CD14-positive monocyte (primary cell): Measurements from ENCODE around the gene SHROOM3. TPM values are rescaled to one million over a fixed set of nuclear protein-coding genes. Genes with fewer than 3 reads are reported as not detected.

ENCODE experiments used
- DNase-seq, 3 donors: peaks; one replicate each; pipeline ENCODE4 v3.0.0-alpha.2; 2011 to 2022
- H2AFZ ChIP-seq: 2 replicates; pipeline ENCODE4 v1.6.0; 2012; ENCODE audit warnings: mild to moderate bottlenecking, low read depth, low read length, inconsistent platforms; ENCODE audit not compliant: insufficient read depth, poor library complexity, severe bottlenecking
- H3K27ac ChIP-seq, 2 donors: 1 replicate in 1 of 2; 2 replicates in 1 of 2; pipeline ENCODE4 v1.5.1; 2012 to 2013; ENCODE audit warnings: low read length in 2 of 2, control low read depth in 1 of 2, inconsistent platforms in 1 of 2, low read depth in 1 of 2, mild to moderate bottlenecking in 1 of 2
- H3K27me3 ChIP-seq, 2 donors: one replicate each; pipeline versions ENCODE4 v1.6.0 to v1.6.1; 2011 to 2013; ENCODE audit warnings: low read length in 2 of 2; ENCODE audit not compliant: control insufficient read depth in 2 of 2, insufficient read depth in 2 of 2
- H3K36me3 ChIP-seq, 2 donors: replicated peaks in 1 of 2; 1 replicate in 1 of 2; 2 replicates in 1 of 2; pipeline versions ENCODE4 v1.5.1 to v1.6.1; 2012 to 2013; ENCODE audit warnings: low read length in 2 of 2, control low read depth in 1 of 2, inconsistent platforms in 1 of 2, mild to moderate bottlenecking in 1 of 2; ENCODE audit not compliant: insufficient read depth in 2 of 2, control insufficient read depth in 1 of 2
- H3K4me1 ChIP-seq, 2 donors: 1 replicate in 1 of 2; 2 replicates in 1 of 2; pipeline versions ENCODE4 v1.5.1 to v1.6.1; 2012 to 2013; ENCODE audit warnings: low read length in 2 of 2, control low read depth in 1 of 2, inconsistent platforms in 1 of 2, mild to moderate bottlenecking in 1 of 2, moderate library complexity in 1 of 2; ENCODE audit not compliant: insufficient read depth in 2 of 2, control insufficient read depth in 1 of 2
- H3K4me2 ChIP-seq: replicated peaks from 2 replicates; pipeline ENCODE3; 2012; ENCODE audit warnings: low read length, moderate library complexity, mild to moderate bottlenecking; ENCODE audit not compliant: poor library complexity, severe bottlenecking; ENCODE audit errors: extremely low read depth
- H3K4me3 ChIP-seq, 3 experiments: fragments of 200-600 bp in 1 of 3; sonication (generic) in 1 of 3; replicated peaks in 1 of 3; 1 replicate in 2 of 3; 2 replicates in 1 of 3; pipeline ENCODE4 v1.5.1; 2011 to 2013; ENCODE audit warnings: low read length in 3 of 3, mild to moderate bottlenecking in 3 of 3, control low read depth in 2 of 3, low read depth in 2 of 3, inconsistent platforms in 1 of 3, moderate library complexity in 1 of 3
- H3K79me2 ChIP-seq: 2 replicates; pipeline ENCODE4 v1.6.0; 2012; ENCODE audit warnings: mild to moderate bottlenecking, control low read depth, inconsistent platforms, low read length, moderate library complexity; ENCODE audit not compliant: insufficient read depth
- H3K9ac ChIP-seq: 2 replicates; pipeline ENCODE4 v1.6.0; 2017; ENCODE audit warnings: low read length, mild to moderate bottlenecking; ENCODE audit not compliant: insufficient read depth, poor library complexity, severe bottlenecking
- H3K9me3 ChIP-seq, 2 donors: replicated peaks in 1 of 2; 1 replicate in 1 of 2; 2 replicates in 1 of 2; pipeline versions ENCODE4 v1.5.1 to v1.6.1; 2012 to 2013; ENCODE audit warnings: low read length in 2 of 2, control low read depth in 1 of 2; ENCODE audit not compliant: control insufficient read depth in 1 of 2, insufficient read depth in 1 of 2
- H4K20me1 ChIP-seq: 2 replicates; pipeline ENCODE4 v1.6.0; 2012; ENCODE audit warnings: mild to moderate bottlenecking, low read length, control low read depth, moderate library complexity; ENCODE audit not compliant: insufficient read depth
- H3K27ac Mint-ChIP-seq, 7 donors: one replicate each; pipeline ENCODE4 v1.8.0; 2020; ENCODE audit warnings: mild to moderate bottlenecking in 7 of 7, mixed read lengths in 7 of 7, moderate library complexity in 6 of 7, inconsistent platforms in 2 of 7
- H3K27me3 Mint-ChIP-seq, 3 donors: one replicate each; pipeline ENCODE4 v1.8.0; 2021 to 2022; ENCODE audit warnings: low read depth in 3 of 3, mild to moderate bottlenecking in 3 of 3, mixed read lengths in 3 of 3, moderate library complexity in 3 of 3, inconsistent platforms in 1 of 3
- H3K36me3 Mint-ChIP-seq, 2 donors: one replicate each; pipeline ENCODE4 v1.8.0; 2020; ENCODE audit warnings: mixed read lengths in 2 of 2, inconsistent platforms in 1 of 2, mild to moderate bottlenecking in 1 of 2
- H3K4me1 Mint-ChIP-seq: one replicate; pipeline ENCODE4 v1.8.0; 2020; ENCODE audit warnings: mild to moderate bottlenecking, mixed read lengths
- H3K4me3 Mint-ChIP-seq, 2 donors: one replicate each; pipeline ENCODE4 v1.8.0; 2020; ENCODE audit warnings: mild to moderate bottlenecking in 2 of 2, mixed read lengths in 2 of 2, moderate library complexity in 1 of 2
- H3K9me3 Mint-ChIP-seq, 7 donors: one replicate each; pipeline ENCODE4 v1.8.0; 2020 to 2022; ENCODE audit warnings: mixed read lengths in 7 of 7, mild to moderate bottlenecking in 6 of 7, moderate library complexity in 6 of 7, inconsistent platforms in 2 of 7
- WGBS: methylation state at CpG from one replicate; pipeline ENCODE4 v1.1.5; 2013; ENCODE audit warnings: missing lambda C conversion rate; ENCODE audit not compliant: insufficient coverage; 5-methylcytosine and 5-hydroxymethylcytosine counted together
- intact Hi-C, 2 donors: fragments of 100-400 bp; cut with micrococcal nuclease; formaldehyde crosslinking; loops; one replicate each; pipeline versions ENCODE4 v1.15.0 to v1.15.1; 2023
- polyA plus RNA-seq, 3 donors: library from polyadenylated mRNA; depleted of rRNA in 1 of 3; unstranded in 2 of 3; stranded (reverse) in 1 of 3; fragments of 300-500 nt in 2 of 3; fragments of >200 nt in 1 of 3; fragmentation: Illumina TruSeq in 2 of 3; gene quantifications; 1 replicate in 2 of 3; 2 replicates in 1 of 3; pipeline ENCODE4 v1.2.3, GENCODE V29; 2012 to 2021
- TF ChIP-seq, protein P1 (sequence below): fragments of 200-600 bp; IDR thresholded peaks from one replicate; pipeline ENCODE4 v1.8.0; 2022; ENCODE audit warnings: antibody characterized with exemption, mild to moderate bottlenecking

The SHROOM3 gene
- polyA plus RNA-seq, 3 donors, result not detected

DNA sequence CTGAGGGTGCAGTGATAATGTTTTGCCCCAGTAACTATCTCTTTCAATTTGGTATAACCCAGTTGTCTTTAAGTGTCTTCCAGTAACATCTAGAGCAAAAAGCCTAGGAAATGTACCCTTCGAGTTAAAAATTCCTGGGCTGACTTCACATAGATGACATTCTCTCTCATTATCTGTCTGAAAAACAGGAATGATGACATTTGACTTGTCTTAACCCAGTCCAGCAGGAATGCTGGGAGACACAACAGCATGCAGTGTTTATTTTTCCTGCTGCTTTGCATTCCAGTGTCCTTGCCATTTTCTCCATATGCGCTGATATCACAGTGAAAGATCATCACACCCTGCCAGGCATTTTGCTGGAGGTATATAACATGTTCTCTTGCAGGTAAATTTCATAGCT is 333.0 kb downstream of the SHROOM3 start:
- H3K36me3 ChIP-seq, result no peaks in the 10 kb centered on the region
- no peaks in the 10 kb centered on the region for H3K79me2 ChIP-seq
- H3K27ac Mint-ChIP-seq, result no peak overlapping the region
- H3K36me3 Mint-ChIP-seq, result no peaks in the 10 kb centered on the region
- H3K27me3 ChIP-seq, result no peaks in the 10 kb centered on the region
- H3K9me3 ChIP-seq, result no peaks in the 10 kb centered on the region
- H3K4me3 Mint-ChIP-seq, result no peak overlapping the region
- intact Hi-C loops, result no loop called here
- H3K4me3 ChIP-seq, result no peak overlapping the region
- H3K4me1 Mint-ChIP-seq, result no peaks in the 10 kb centered on the region
- no peak overlapping the region for H3K9ac ChIP-seq
- H3K9me3 Mint-ChIP-seq, result peaks cover 0 to 3% (median 0%) of the 10 kb centered on the region in 7 donors
- H3K27me3 Mint-ChIP-seq, result peaks cover 2 to 3% (median 3%) of the 10 kb centered on the region in 3 donors
- no peak for DNase-seq
- H3K27ac ChIP-seq, result no peak overlapping the region
- TF ChIP-seq, protein P1, sequence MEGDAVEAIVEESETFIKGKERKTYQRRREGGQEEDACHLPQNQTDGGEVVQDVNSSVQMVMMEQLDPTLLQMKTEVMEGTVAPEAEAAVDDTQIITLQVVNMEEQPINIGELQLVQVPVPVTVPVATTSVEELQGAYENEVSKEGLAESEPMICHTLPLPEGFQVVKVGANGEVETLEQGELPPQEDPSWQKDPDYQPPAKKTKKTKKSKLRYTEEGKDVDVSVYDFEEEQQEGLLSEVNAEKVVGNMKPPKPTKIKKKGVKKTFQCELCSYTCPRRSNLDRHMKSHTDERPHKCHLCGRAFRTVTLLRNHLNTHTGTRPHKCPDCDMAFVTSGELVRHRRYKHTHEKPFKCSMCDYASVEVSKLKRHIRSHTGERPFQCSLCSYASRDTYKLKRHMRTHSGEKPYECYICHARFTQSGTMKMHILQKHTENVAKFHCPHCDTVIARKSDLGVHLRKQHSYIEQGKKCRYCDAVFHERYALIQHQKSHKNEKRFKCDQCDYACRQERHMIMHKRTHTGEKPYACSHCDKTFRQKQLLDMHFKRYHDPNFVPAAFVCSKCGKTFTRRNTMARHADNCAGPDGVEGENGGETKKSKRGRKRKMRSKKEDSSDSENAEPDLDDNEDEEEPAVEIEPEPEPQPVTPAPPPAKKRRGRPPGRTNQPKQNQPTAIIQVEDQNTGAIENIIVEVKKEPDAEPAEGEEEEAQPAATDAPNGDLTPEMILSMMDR, result no peak
- no peaks in the 10 kb centered on the region for H4K20me1 ChIP-seq
- WGBS, result 82% methylated on average over 1 of the region's 2 CpGs
- no peak overlapping the region for H3K4me2 ChIP-seq
- no peak overlapping the region for H2AFZ ChIP-seq
- H3K4me1 ChIP-seq, result no peaks in the 10 kb centered on the region

DNA sequence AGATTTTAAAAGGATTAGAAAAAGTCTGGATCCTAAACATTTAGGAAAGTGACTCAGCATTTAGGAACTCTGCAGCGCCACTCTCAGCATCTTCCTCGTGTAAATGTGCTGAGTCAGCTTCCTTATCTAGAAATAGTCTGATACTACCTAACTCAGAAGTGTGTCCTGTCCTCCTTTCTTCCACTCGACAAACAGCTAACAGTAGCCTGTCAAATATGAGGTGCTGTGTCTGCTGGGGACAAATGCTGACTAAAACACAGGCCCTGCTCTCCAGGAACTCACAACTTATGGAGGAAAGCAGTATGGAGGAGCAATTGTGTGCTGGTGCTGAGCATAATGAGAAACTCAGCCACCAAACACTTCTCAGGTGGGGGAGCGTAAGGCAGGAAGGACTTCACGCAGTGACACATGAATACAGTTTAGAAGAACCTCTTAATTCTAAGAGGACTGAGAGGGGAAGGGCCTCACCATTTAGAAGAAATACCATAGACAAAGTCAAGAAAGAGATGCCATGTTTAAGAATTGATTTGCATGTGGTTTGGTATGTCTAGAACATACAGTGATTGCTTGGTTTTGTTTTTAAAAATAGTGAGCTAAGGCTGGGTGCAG is 337.6 kb downstream of the SHROOM3 start:
- DNase-seq, result no peak
- Histone ChIP-seq H2AFZ (no peak overlapping the region), H3K27ac (no peak overlapping the region), H3K9ac (no peak overlapping the region), H4K20me1 (no peaks in the 10 kb centered on the region), H3K4me2 (no peak overlapping the region), H3K9me3 (no peaks in the 10 kb centered on the region), H3K79me2 (no peaks in the 10 kb centered on the region), H3K4me1 (no peaks in the 10 kb centered on the region), H3K4me3 (no peak overlapping the region), H3K36me3 (no peaks in the 10 kb centered on the region), H3K27me3 (no peaks in the 10 kb centered on the region)
- Mint-ChIP-seq H3K36me3 (no peaks in the 10 kb centered on the region), H3K4me1 (no peaks in the 10 kb centered on the region), H3K27me3 (peaks cover 0 to 3% (median 2%) of the 10 kb centered on the region in 3 donors), H3K4me3 (no peak overlapping the region), H3K27ac (no peak overlapping the region), H3K9me3 (peaks cover 0 to 3% (median 0%) of the 10 kb centered on the region in 7 donors)
- TF ChIP-seq, protein P1, result no peak
- intact Hi-C loops, result no loop called here
- WGBS, result no CpG with 5 or more reads among the region's 5 CpGs
